A673 (cell line): ENCODE data around the gene BMPR1A.

Experiments used
- CTCF ChIP-seq: fragments of 300-800, 200-600 bp; sonication (generic); conservative IDR thresholded peaks from 2 replicates; pipeline ENCODE4 v1.5.1; 2017; ENCODE audit warnings: low read depth, mild to moderate bottlenecking, antibody characterized with exemption, low read length, moderate library complexity, mixed read lengths
- EZH2 ChIP-seq: fragments of 200-600 bp; sonication (generic); IDR thresholded peaks from 2 replicates; pipeline ENCODE4 v1.6.1; 2017; ENCODE audit warnings: borderline replicate concordance, low read depth, mild to moderate bottlenecking, mixed read lengths, antibody characterized with exemption, low read length; ENCODE audit not compliant: poor library complexity, severe bottlenecking

GRCh38 chr10:86942441-86943315 lies 186.3 kb downstream of the BMPR1A start:
- TF ChIP-seq CTCF, result no peak
- no peak for TF ChIP-seq EZH2
